ENCODE results near the gene VWF.
A peak's percentile ranks its signal among the peaks of the same experiment; 100 is the strongest.

The VWF gene

GRCh38 chr12:6058481-6059161 is 65.8 kb downstream of the VWF start:
- no peak overlapping the region for H3K9ac ChIP-seq (ENCODE audit: low read length)
- H3K9me3 ChIP-seq (replicated peaks; ENCODE audit: insufficient read depth, low read length): no peaks in the 10 kb centered on the region
- H3F3A ChIP-seq (ENCODE audit: insufficient read depth, low read length): no peaks in the 10 kb centered on the region
- H3K27me3 ChIP-seq (replicated peaks; ENCODE audit: insufficient read depth, low read length): peaks cover 13% of the 10 kb centered on the region; the same call in 1 of the 2 replicates
- no peak overlapping the region for H3K27ac ChIP-seq (ENCODE audit: low read length)
- H3K9me2 ChIP-seq (replicated peaks; ENCODE audit: insufficient read depth, low read length): no peaks in the 10 kb centered on the region
- H3K36me3 ChIP-seq (replicated peaks; ENCODE audit: insufficient read depth, low read length): no peaks in the 10 kb centered on the region
- H3K79me2 ChIP-seq (ENCODE audit: low read length): no peaks in the 10 kb centered on the region
- H3K4me2 ChIP-seq (ENCODE audit: low read depth, low read length): no peak overlapping the region
- no peak overlapping the region for H2AFZ ChIP-seq (ENCODE audit: low read length)
- no peak for TF ChIP-seq EZH2phosphoT487 (IDR thresholded peaks at IDR 0.05; ENCODE audit: low read length)
- TF ChIP-seq EZH2 (optimal IDR thresholded peaks at IDR 0.05; ENCODE audit: low read depth, low read length): no peak
- TF ChIP-seq CTCF (IDR thresholded peaks at IDR 0.05; ENCODE audit: low read length): no peak
- DNase-seq: no peak
- H3K4me3 ChIP-seq (ENCODE audit: low read length): no peak overlapping the region
- H4K20me1 ChIP-seq (ENCODE audit: insufficient read depth, low read length): no peaks in the 10 kb centered on the region
- H3K4me1 ChIP-seq (ENCODE audit: low read length): no peaks in the 10 kb centered on the region

GRCh38 chr12:6057700-6058099 is 66.8 kb downstream of the VWF start:
- Histone ChIP-seq H3K9me3 (replicated peaks; ENCODE audit: insufficient read depth, low read length) (no peaks in the 10 kb centered on the region), H3F3A (ENCODE audit: insufficient read depth, low read length) (no peaks in the 10 kb centered on the region), H3K36me3 (replicated peaks; ENCODE audit: insufficient read depth, low read length) (no peaks in the 10 kb centered on the region), H3K4me3 (ENCODE audit: low read length) (no peak overlapping the region), H3K79me2 (ENCODE audit: low read length) (no peaks in the 10 kb centered on the region), H2AFZ (ENCODE audit: low read length) (no peak overlapping the region), H3K27me3 (replicated peaks; ENCODE audit: insufficient read depth, low read length) (peaks cover 13% of the 10 kb centered on the region; the same call in 1 of the 2 replicates), H3K4me1 (ENCODE audit: low read length) (no peaks in the 10 kb centered on the region), H3K27ac (ENCODE audit: low read length) (no peak overlapping the region), H3K4me2 (ENCODE audit: low read depth, low read length) (no peak overlapping the region), H3K9ac (ENCODE audit: low read length) (no peak overlapping the region), H4K20me1 (ENCODE audit: insufficient read depth, low read length) (no peaks in the 10 kb centered on the region), H3K9me2 (replicated peaks; ENCODE audit: insufficient read depth, low read length) (no peaks in the 10 kb centered on the region)
- TF ChIP-seq CTCF (IDR thresholded peaks at IDR 0.05; ENCODE audit: low read length): no peak
- no peak for TF ChIP-seq EZH2 (optimal IDR thresholded peaks at IDR 0.05; ENCODE audit: low read depth, low read length)
- no peak for TF ChIP-seq EZH2phosphoT487 (IDR thresholded peaks at IDR 0.05; ENCODE audit: low read length)
- no peak for DNase-seq

GRCh38 chr12:6056406-6057240 is 67.8 kb downstream of the VWF start:
- Histone ChIP-seq H4K20me1 (ENCODE audit: insufficient read depth, low read length) (no peaks in the 10 kb centered on the region), H3K27ac (ENCODE audit: low read length) (no peak overlapping the region), H3K4me1 (ENCODE audit: low read length) (no peaks in the 10 kb centered on the region), H3K36me3 (replicated peaks; ENCODE audit: insufficient read depth, low read length) (no peaks in the 10 kb centered on the region), H3K4me3 (ENCODE audit: low read length) (no peak overlapping the region), H3K9me2 (replicated peaks; ENCODE audit: insufficient read depth, low read length) (no peaks in the 10 kb centered on the region), H2AFZ (ENCODE audit: low read length) (no peak overlapping the region), H3K79me2 (ENCODE audit: low read length) (no peaks in the 10 kb centered on the region), H3K9ac (ENCODE audit: low read length) (no peak overlapping the region), H3F3A (ENCODE audit: insufficient read depth, low read length) (no peaks in the 10 kb centered on the region), H3K27me3 (replicated peaks; ENCODE audit: insufficient read depth, low read length) (peaks cover 7% of the 10 kb centered on the region; the same call in 1 of the 2 replicates), H3K9me3 (replicated peaks; ENCODE audit: insufficient read depth, low read length) (no peaks in the 10 kb centered on the region), H3K4me2 (ENCODE audit: low read depth, low read length) (peak overlapping the region; percentile 24; the same call in 1 of the 2 replicates)
- peak; percentile 23 for TF ChIP-seq CTCF (IDR thresholded peaks at IDR 0.05; ENCODE audit: low read length)
- TF ChIP-seq EZH2phosphoT487 (IDR thresholded peaks at IDR 0.05; ENCODE audit: low read length): no peak
- no peak for TF ChIP-seq EZH2 (optimal IDR thresholded peaks at IDR 0.05; ENCODE audit: low read depth, low read length)
- DNase-seq: no peak

All from MM.1S (cell line).